HG03378 (cell line): ENCODE results near the gene MEGF11.

Experiments used
- ATAC-seq: cut with Tn5 transposase; IDR thresholded peaks from one replicate; pipeline ENCODE4 v1.9.1; 2021; ENCODE audit warnings: mild to moderate bottlenecking, moderate library complexity; ENCODE audit not compliant: unreplicated experiment

MEGF11 gene

GRCh38 chr15:66099950-66100671 lies 153.4 kb downstream of the MEGF11 start:
- ATAC-seq = no peak

GRCh38 chr15:66098022-66098363 lies 155.6 kb downstream of the MEGF11 start:
- ATAC-seq = no peak

- ATAC-seq = no peak
Measured at GRCh38 chr15:66097151-66098021, 156.2 kb downstream of the MEGF11 start.

DNA sequence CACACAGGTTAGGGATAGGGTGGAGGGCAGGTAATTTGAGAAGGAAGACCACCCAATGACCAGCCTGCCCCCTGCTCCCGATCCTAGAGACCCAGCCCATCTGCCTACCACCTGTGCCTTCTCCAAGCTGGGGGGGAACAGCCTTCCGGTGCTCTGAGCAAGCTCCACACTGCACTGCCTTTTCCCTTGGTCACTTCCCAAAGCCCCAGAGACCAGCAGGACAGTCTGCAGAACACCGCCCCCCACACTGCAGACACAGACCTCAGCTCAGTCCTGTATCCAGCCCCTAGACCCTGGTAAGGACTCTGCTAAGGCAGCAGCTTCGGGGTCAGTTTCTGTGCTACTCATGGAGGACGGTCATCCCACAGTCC lies 156.9 kb downstream of the MEGF11 start:
- ATAC-seq = no peak

DNA sequence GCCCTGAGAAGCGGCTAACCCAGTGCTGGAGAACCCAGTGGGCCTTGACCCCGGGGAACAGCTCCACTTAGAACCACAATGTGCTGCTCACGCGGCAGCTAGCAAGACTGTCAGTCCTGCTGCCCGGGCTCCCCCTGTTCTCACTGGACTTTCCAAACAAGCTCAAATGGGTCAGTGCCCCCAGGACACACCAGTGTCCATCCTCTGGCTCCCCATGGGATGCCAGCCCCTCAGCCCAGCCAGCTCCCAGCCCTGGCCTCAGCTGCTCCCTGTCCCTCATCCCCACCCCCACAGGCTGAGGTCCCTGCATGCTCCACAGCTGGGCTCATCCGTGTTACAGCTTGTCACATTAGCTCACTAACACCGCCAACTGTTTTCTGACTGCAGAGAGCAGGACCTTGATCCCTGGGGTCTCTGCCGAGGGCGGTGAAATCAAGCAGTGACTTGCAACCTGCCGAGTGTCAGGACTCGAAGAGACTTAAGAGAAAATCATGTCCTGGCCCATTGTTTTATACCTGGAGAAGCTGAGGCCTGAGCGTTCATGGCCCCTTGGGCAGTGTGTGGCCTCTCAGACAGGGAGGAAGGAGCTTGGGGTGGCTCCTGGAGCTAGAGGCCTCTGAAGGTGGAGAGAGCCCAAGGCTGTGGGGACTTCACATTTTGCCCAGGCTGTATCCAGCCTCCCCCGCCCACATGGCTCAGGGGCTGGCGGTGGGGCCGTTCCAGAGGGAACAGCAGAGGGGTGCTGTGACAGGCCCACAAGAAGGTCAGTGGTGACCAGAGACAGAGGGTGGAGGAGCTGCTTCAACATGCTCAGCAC lies 157.5 kb downstream of the MEGF11 start:
- no peak for ATAC-seq

DNA sequence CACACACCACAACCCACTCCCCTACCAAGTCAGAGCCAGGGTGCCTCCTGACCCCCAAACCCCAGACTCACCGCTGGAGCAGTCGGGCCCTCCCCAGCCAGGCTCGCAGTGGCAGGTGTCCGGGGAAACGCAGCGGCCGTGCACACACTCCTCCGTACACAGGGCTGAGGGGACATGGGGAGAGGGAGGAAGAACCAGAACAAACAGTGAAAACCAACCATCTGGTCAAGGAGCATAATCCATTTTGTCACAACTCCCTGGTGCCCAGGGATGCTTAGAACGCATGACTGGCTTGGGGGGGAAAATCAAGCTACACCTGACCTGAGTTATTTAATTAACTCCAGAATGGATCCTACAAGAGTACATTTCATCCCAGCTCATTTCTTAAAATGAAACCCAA lies 159.2 kb downstream of the MEGF11 start:
- ATAC-seq = no peak

- ATAC-seq = no peak
Measured at GRCh38 chr15:66092053-66093016, 161.2 kb downstream of the MEGF11 start.

DNA sequence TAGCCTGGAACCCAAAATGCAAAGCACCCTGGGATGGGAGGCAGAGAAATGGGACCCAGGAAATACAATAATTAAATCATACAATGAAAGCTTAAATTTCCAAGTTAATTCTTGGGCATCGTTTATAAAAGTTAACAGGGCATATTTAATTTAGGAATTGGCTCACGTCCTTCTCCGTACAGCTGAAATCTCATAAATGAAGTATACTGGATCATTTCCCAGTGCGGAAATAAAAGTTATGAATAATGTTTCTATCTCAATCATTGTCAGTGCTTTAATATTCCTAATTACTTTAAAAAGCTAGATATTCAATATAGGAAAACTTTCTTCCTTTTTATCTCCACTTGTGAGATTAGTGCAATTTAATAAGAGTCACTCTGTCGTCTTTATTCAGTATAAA lies 164.0 kb downstream of the MEGF11 start:
- no peak for ATAC-seq

DNA sequence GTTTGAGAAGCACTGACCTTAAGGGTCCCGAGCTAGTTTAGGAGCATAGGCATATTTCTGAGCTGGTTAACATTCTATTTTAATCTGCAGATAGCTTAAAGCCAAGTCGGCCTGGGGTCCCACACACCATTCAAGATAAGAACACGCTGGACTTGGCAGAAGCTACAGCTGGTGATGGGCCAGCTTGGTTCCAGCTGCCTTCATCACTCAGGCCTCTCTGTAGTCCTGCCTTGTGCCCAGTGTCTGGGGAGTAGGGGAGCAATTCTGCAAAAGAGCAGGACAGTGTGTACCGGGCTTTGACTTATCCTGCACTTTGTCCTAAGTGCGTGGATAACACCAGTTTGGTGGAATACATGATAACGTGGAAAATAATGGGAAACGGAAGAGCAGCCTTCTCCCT lies 164.5 kb downstream of the MEGF11 start:
- no peak for ATAC-seq

DNA sequence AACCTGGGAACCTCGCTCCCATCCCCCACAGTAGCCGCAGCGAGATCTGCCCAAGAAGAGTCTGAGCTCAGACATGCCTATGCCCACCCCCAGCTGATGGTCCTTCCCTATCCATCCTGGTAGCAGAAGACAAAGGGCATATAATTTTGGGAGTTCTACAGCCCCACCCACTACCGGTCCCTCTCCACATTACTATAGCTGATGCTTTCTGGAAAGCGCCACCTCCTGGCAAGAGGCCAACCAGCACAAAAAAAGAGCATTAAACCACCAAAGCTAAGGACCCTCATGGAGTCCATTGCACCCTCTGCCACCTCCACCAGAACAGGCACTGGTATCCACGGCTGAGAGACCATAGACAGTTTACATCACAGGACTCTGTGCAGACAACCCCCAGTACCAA lies 168.4 kb downstream of the MEGF11 start:
- no peak for ATAC-seq

- ATAC-seq = no peak
Measured at GRCh38 chr15:66084704-66085103, 168.8 kb downstream of the MEGF11 start.

DNA sequence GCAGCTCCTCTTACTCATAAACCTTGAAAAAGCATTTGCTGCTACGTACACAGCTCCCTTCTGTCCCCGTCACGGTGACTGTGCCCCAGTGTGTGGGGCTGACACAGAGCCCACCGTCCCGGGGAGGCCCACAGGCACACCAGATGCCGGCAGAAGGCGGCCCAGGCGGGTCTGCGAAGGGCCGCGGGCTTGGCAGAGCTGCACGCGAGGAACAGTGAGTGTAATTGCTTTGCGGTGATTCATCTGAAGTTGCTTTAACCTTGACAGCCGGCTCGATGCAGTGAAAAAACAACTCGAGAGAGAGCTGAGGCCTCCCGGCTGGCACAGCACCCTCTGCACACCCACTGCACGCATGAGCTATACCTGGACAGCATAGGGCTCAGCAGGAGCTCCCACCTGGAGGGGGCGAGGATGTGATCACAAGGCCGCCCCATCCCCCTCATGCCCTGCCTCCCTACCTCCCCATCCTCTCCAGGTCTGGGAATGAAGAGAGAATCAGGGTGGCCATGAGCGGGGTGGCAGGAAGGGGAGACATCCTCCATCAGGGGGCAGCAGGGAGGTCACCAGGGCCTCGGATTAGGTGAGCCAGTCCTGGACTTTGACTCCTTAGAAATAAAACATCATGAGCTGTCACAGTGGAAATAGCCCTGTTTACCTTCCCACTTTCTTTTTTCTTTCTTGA lies 172.7 kb downstream of the MEGF11 start:
- no peak for ATAC-seq

GRCh38 chr15:66078929-66079275 lies 174.6 kb downstream of the MEGF11 start:
- ATAC-seq = no peak

DNA sequence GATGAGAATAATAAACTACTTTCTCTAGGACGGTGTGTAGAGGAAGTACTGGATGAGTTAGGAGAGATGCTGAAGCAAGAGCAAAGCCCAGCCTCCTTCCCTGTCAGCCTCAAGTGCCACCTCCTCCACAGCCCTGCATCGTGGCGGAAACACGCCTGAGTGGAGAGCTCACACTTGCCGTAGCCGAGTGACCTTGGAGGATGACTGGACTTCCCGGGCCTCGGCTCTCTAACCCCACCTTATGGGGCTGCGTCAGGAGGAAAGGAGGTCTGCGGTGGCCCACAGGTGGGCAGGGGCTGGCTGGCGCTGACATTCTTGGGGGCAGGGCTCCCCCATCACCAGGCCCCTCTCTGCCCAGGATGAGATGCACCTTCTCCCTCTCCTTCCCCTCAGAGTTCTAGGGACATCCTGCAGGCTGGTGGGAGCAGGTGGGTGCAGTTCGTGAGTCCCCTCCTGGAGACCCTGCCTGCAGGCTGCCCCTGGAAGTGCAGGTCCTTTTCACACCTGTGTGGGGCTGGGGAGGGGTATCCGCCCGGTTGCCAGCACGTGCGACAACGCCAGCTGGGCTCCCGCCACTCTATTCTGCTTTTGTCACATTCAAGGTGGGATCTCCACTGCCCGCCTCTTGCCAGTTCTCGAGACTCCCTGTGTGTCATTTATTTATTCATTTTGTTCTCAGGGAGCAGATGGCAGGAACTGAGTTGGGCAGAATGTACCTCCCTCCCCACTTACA lies 175.2 kb downstream of the MEGF11 start:
- ATAC-seq = no peak

DNA sequence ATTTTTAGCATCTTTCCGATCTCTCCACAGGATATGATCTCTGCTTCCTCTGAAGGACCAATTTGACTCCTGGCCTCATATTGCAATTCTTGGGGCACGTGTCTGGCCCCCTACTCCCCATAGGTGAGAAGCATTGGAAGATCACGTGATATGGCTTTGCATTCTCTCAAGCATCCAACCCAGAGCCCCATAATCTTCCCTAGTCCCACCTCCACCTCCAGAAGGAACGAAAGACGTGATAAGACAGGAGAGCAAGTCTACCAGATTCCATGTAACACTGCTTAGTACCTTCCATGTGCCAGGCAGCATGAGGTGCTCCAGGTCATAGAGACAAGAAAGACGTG lies 176.3 kb downstream of the MEGF11 start:
- no peak for ATAC-seq

- no peak for ATAC-seq
Measured at GRCh38 chr15:66076591-66077319, 176.8 kb downstream of the MEGF11 start.

- no peak for ATAC-seq
Measured at GRCh38 chr15:66075947-66076346, 177.6 kb downstream of the MEGF11 start.

DNA sequence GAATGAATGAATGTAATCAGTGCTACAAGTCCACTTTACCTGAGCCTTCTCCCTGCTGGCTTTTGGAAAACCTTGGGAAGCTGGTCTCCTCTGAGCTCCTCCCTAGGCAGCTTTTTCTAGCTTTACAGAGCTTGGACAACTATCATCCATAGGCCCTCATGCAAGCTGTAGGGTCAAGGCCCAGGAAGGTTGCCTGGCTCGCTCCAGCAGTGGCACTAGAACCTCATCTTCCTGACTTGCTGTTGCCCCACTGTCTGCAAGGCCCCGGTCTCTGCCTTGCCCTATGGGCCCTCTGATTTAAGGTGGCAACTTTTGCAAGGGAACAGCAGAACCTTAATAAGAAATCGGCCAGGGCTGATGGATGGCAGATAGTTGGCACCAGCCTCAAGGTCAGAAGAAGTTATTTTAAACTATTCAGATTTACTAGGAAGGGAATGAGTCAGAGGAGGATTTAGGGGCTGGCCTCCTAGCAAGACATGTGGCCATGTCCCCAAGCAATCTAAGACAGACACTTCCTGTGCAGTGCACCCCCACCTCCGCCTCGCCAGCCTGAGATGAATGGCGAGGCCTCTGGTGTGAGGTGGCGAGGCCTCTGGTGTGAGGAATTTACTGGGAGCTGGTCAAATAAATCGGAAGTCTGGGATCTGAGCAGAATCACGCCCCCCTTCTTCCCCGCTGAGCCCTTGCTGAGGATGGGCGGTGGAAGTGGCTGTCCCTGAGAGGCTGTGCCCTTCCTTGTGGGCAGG lies 180.8 kb downstream of the MEGF11 start:
- ATAC-seq = no peak
